H1 (cell line): ENCODE measurements around the gene TIMP3. TPM values are rescaled to one million over a fixed set of nuclear protein-coding genes. Genes with fewer than 3 reads are reported as not detected.

ENCODE experiments used
- CTCF ChIA-PET: fragments of 300-600 bp; sonication (Branson Sonifier 250); formaldehyde crosslinking; loops from one replicate; lab custom pipeline; 2021; ENCODE audit not compliant: partially characterized antibody; lab: Charles Lee
- POLR2A ChIA-PET: fragments of 300-600 bp; sonication (Branson Sonifier 250); formaldehyde crosslinking; loops from one replicate; lab custom pipeline; 2021; ENCODE audit warnings: inconsistent platforms; ENCODE audit not compliant: partially characterized antibody; lab: Charles Lee
- DNase-seq, 2 experiments: peaks; one replicate each; pipeline versions ENCODE4 v3.0.0 to v3.0.0-alpha.2; 2010 to 2022; ENCODE audit warnings: low spot score in 2 of 2, low read depth in 1 of 2, mixed read lengths in 1 of 2
- FAIRE-seq: peaks from 2 replicates; lab custom pipeline; 2011; peaks lifted over from hg19 to GRCh38; lab: Jason Lieb, UNC
- H2AFZ ChIP-seq: 2 replicates; pipeline ENCODE4 v1.8.1; 2012; ENCODE audit warnings: low read length, inconsistent platforms
- H2AK5ac ChIP-seq: 2 replicates; pipeline ENCODE4 v1.6.1; 2013; ENCODE audit warnings: low read depth, low read length
- H2BK120ac ChIP-seq: replicated peaks from 2 replicates; pipeline ENCODE3; 2013; ENCODE audit warnings: low read depth, low read length, inconsistent platforms
- H2BK12ac ChIP-seq: 2 replicates; pipeline ENCODE4 v1.6.1; 2013; ENCODE audit warnings: low read depth, low read length
- H2BK15ac ChIP-seq: 2 replicates; pipeline ENCODE4 v1.6.1; 2013; ENCODE audit warnings: low read length
- H2BK20ac ChIP-seq: 2 replicates; pipeline ENCODE4 v1.6.1; 2013; ENCODE audit warnings: low read length
- H2BK5ac ChIP-seq: 2 replicates; pipeline ENCODE4 v1.6.1; 2013; ENCODE audit warnings: low read depth, low read length
- H3K14ac ChIP-seq: 2 replicates; pipeline ENCODE4 v1.6.1; 2013; ENCODE audit warnings: inconsistent platforms; ENCODE audit not compliant: insufficient read length
- H3K18ac ChIP-seq: 2 replicates; pipeline ENCODE4 v1.6.1; 2013; ENCODE audit warnings: low read length; ENCODE audit errors: extremely low read depth
- H3K23ac ChIP-seq: 2 replicates; pipeline ENCODE4 v1.6.1; 2013; ENCODE audit warnings: inconsistent platforms; ENCODE audit not compliant: insufficient read length
- H3K23me2 ChIP-seq: 2 replicates; pipeline ENCODE4 v1.6.1; 2013; ENCODE audit warnings: low read depth, low read length
- H3K27ac ChIP-seq: 2 replicates; pipeline ENCODE4 v1.6.1; 2011; ENCODE audit warnings: low read depth, low read length, inconsistent platforms
- H3K27me3 ChIP-seq, 4 experiments: replicated peaks in 1 of 4; 1 replicate in 1 of 4; 2 replicates in 3 of 4; pipeline versions ENCODE4 v1.6.1 to v1.8.1; 2011 to 2013; ENCODE audit warnings: low read length in 3 of 4, mild to moderate bottlenecking in 3 of 4, inconsistent platforms in 2 of 4, mixed read lengths in 2 of 4, moderate library complexity in 1 of 4; ENCODE audit not compliant: control insufficient read depth in 3 of 4, insufficient read depth in 3 of 4; ENCODE audit errors: extremely low read depth in 1 of 4
- H3K36me3 ChIP-seq, 4 experiments: 2 replicates each; pipeline versions ENCODE4 v1.6.1 to v1.8.1; 2011 to 2013; ENCODE audit warnings: mild to moderate bottlenecking in 4 of 4, low read length in 3 of 4, moderate library complexity in 2 of 4, control low read depth in 1 of 4, inconsistent platforms in 1 of 4; ENCODE audit not compliant: insufficient read depth in 4 of 4, control insufficient read depth in 2 of 4
- H3K4ac ChIP-seq: replicated peaks from 2 replicates; pipeline ENCODE3; 2013; ENCODE audit warnings: low read length, low read depth, mixed read lengths, inconsistent platforms; ENCODE audit not compliant: insufficient read length
- H3K4me1 ChIP-seq, 4 experiments: replicated peaks in 1 of 4; 1 replicate in 1 of 4; 2 replicates in 3 of 4; pipeline versions ENCODE4 v1.6.1 to v1.8.1; 2011 to 2013; ENCODE audit warnings: low read length in 3 of 4, inconsistent platforms in 2 of 4, mixed read lengths in 1 of 4; ENCODE audit not compliant: insufficient read depth in 4 of 4, control insufficient read depth in 3 of 4
- H3K4me2 ChIP-seq, 2 experiments: 2 replicates each; pipeline versions ENCODE4 v1.6.1 to v1.8.1; 2011 to 2013; ENCODE audit warnings: low read depth in 2 of 2, low read length in 2 of 2, control low read depth in 1 of 2, inconsistent platforms in 1 of 2, mild to moderate bottlenecking in 1 of 2; ENCODE audit not compliant: insufficient read depth in 1 of 2
- H3K4me3 ChIP-seq, 4 experiments: fragments of 200-600, 300-600 bp in 1 of 4; sonication (generic), shearing (Covaris generic), sonication (Bioruptor Twin) in 1 of 4; 2 replicates each; pipeline versions ENCODE4 v1.5.1 to v1.8.1; 2011 to 2016; ENCODE audit warnings: low read length in 4 of 4, low read depth in 3 of 4, control low read depth in 2 of 4, inconsistent platforms in 2 of 4, mild to moderate bottlenecking in 2 of 4, mixed read lengths in 1 of 4, moderate library complexity in 1 of 4; ENCODE audit not compliant: insufficient read depth in 2 of 4; ENCODE audit errors: extremely low read depth in 1 of 4
- H3K56ac ChIP-seq: replicated peaks from 2 replicates; pipeline ENCODE3; 2013; ENCODE audit warnings: low read depth, mild to moderate bottlenecking, mixed read lengths, low read length, inconsistent platforms; ENCODE audit not compliant: insufficient read length
- H3K79me1 ChIP-seq: 2 replicates; pipeline ENCODE4 v1.6.1; 2013; ENCODE audit warnings: low read depth, low read length, control low read depth
- H3K79me2 ChIP-seq, 2 experiments: 2 replicates each; pipeline versions ENCODE4 v1.6.1 to v1.8.1; 2012 to 2013; ENCODE audit warnings: low read length in 2 of 2, mild to moderate bottlenecking in 2 of 2, inconsistent platforms in 1 of 2; ENCODE audit not compliant: insufficient read depth in 2 of 2, control insufficient read depth in 1 of 2
- H3K9ac ChIP-seq, 4 experiments: replicated peaks in 1 of 4; 1 replicate in 1 of 4; 2 replicates in 3 of 4; pipeline versions ENCODE4 v1.6.1 to v1.8.1; 2011 to 2013; ENCODE audit warnings: low read depth in 3 of 4, low read length in 3 of 4, control low read depth in 2 of 4, mild to moderate bottlenecking in 2 of 4, moderate library complexity in 2 of 4, inconsistent platforms in 1 of 4; ENCODE audit errors: extremely low read depth in 1 of 4
- H3K9me3 ChIP-seq, 2 experiments: 2 replicates each; pipeline versions ENCODE4 v1.6.1 to v1.8.1; 2012 to 2013; ENCODE audit warnings: mild to moderate bottlenecking in 2 of 2, moderate library complexity in 2 of 2, control low read depth in 1 of 2, inconsistent platforms in 1 of 2, low read depth in 1 of 2, low read length in 1 of 2, mixed read lengths in 1 of 2; ENCODE audit not compliant: insufficient read depth in 2 of 2
- H4K20me1 ChIP-seq, 2 experiments: replicated peaks in 1 of 2; 2 replicates each; pipeline versions ENCODE3 to v1.8.1; 2011 to 2013; ENCODE audit warnings: inconsistent platforms in 2 of 2, low read length in 2 of 2, mild to moderate bottlenecking in 1 of 2; ENCODE audit not compliant: insufficient read depth in 2 of 2, control insufficient read depth in 1 of 2
- H4K5ac ChIP-seq: 2 replicates; pipeline ENCODE4 v1.6.1; 2013; ENCODE audit warnings: low read length, low read depth, mixed read lengths, inconsistent platforms; ENCODE audit not compliant: insufficient read length
- H4K8ac ChIP-seq: 2 replicates; pipeline ENCODE4 v1.8.0; 2013; ENCODE audit warnings: mild to moderate bottlenecking, moderate library complexity, low read length, inconsistent platforms; ENCODE audit not compliant: insufficient read depth; ENCODE audit errors: extremely low read depth
- H4K91ac ChIP-seq: replicated peaks from 2 replicates; pipeline ENCODE3; 2013; ENCODE audit warnings: low read length, mixed read lengths, inconsistent platforms; ENCODE audit not compliant: insufficient read length
- NRF1 ChIP-seq: IDR thresholded peaks from 2 replicates; pipeline ENCODE4 v1.6.1; 2011; ENCODE audit warnings: mild to moderate bottlenecking, low read depth, low read length, improper control_type of control experiment
- WGBS, 2 experiments: shearing (Covaris generic) in 1 of 2; methylation state at CpG; one replicate each; pipeline versions ENCODE4 v1.1.6 to v1.1.7; 2013 to 2015; ENCODE audit warnings: low lambda C conversion rate in 2 of 2, mixed read lengths in 2 of 2, inconsistent platforms in 1 of 2, low coverage in 1 of 2, missing lambda C conversion rate in 1 of 2; ENCODE audit not compliant: insufficient replicate concordance in 2 of 2, insufficient coverage in 1 of 2, insufficient read length in 1 of 2; ENCODE audit errors: extremely low coverage in 1 of 2, missing lambda C conversion rate in 1 of 2; 5-methylcytosine and 5-hydroxymethylcytosine counted together
- polyA plus RNA-seq, 7 experiments: library from polyadenylated mRNA; depleted of rRNA in 3 of 7; stranded (reverse) in 5 of 7; unstranded in 2 of 7; fragments of >200 nt in 5 of 7; fragments of 200-250 nt in 2 of 7; gene quantifications; 1 replicate in 5 of 7; 2 replicates in 1 of 7; 4 replicates in 1 of 7; pipeline versions ENCODE4 v1.2.1 to v1.2.3, GENCODE V29; 2011 to 2013; ENCODE audit warnings: missing spikeins in 2 of 7, mixed read lengths in 2 of 7
- total RNA-seq: library from RNA; stranded (reverse); fragmentation: NEBNext Ultra II Directional; extraction: Animal tissue kit (Norgen Biotek cat#: 25700); gene quantifications from 2 replicates; pipeline ENCODE4 v1.2.1, GENCODE V29; 2021

TIMP3 gene
- total and polyA plus RNA-seq, 2 of the 8 experiments (the other 6 are each of a cell fraction or from before 2014, with no cell fraction given): 1.3 to 4.7 TPM

GRCh38 chr22:32808038-32808445, 6.5 kb downstream of the TIMP3 start:
- H2AK5ac ChIP-seq: no peak overlapping the region
- no peak overlapping the region for H3K14ac ChIP-seq
- no peak overlapping the region for H2BK15ac ChIP-seq
- no peaks in the 10 kb centered on the region; the same call in 1 of the 2 replicates for H3K23me2 ChIP-seq
- H3K79me2 ChIP-seq: no peaks in the 10 kb centered on the region
- FAIRE-seq (no peak), DNase-seq (no peak)
- H3K36me3 ChIP-seq: 0 out of 8 replicates have a peak, but pooled peaks cover 0 to 3% (median 0%) of the 10 kb centered on the region in 4 experiments
- H3K9me3 ChIP-seq: no peaks in the 10 kb centered on the region
- no peak overlapping the region for H3K27ac ChIP-seq
- H3K4me2 ChIP-seq: no peak overlapping the region
- no peak overlapping the region for H2AFZ ChIP-seq
- no peak overlapping the region for H2BK20ac ChIP-seq
- H3K4me3 ChIP-seq: no peak overlapping the region
- H2BK12ac ChIP-seq: no peak overlapping the region
- H3K4me1 ChIP-seq: peaks cover 0 to 13% (median 7%) of the 10 kb centered on the region in 4 experiments
- H4K8ac ChIP-seq: no peak overlapping the region
- H3K23ac ChIP-seq: no peak overlapping the region
- H2BK5ac ChIP-seq: no peak overlapping the region
- no peak overlapping the region for H4K91ac ChIP-seq
- no peak overlapping the region for H3K4ac ChIP-seq
- 82% methylated on average over 4 of the region's 4 CpGs; no CpG with 5 or more reads in 1 of the 2 experiments for WGBS, 2 experiments
- CTCF ChIA-PET: interaction anchor here (0.6 to 11.3 kb wide), 4 partner anchors 12 to 333 kb away, joined by 3 to 96 read pairs (median 6); no protein-coding TSS in a partner anchor
- no peak overlapping the region for H4K5ac ChIP-seq
- no peak overlapping the region for H3K56ac ChIP-seq
- TF ChIP-seq NRF1: no peak
- POLR2A ChIA-PET: interaction anchor here (1.2 kb wide), 1 partner anchor 19 kb away, joined by 3 read pairs; no protein-coding TSS in a partner anchor
- H2BK120ac ChIP-seq: no peak overlapping the region
- H3K18ac ChIP-seq: no peak overlapping the region
- H3K27me3 ChIP-seq: peaks cover 0 to 16% (median 10%) of the 10 kb centered on the region in 4 experiments; a peak in 6 of 7 replicates
- H4K20me1 ChIP-seq: peaks cover 4 to 22% of the 10 kb centered on the region in 2 experiments
- H3K9ac ChIP-seq: no peak overlapping the region
- no peaks in the 10 kb centered on the region for H3K79me1 ChIP-seq
